Epidermal melanocyte (primary cell): ENCODE data around the gene GRIK5.
"Not testable (repeated sequence)": the region's sequence is repeated elsewhere in the genome, so short reads cannot be mapped to it uniquely, and the experiment has no call there.

ENCODE experiments used
- DNase-seq: peaks from one replicate; pipeline ENCODE4 v3.0.0; 2011; ENCODE audit warnings: low spot score; ENCODE audit not compliant: insufficient read length

The GRIK5 gene

DNA sequence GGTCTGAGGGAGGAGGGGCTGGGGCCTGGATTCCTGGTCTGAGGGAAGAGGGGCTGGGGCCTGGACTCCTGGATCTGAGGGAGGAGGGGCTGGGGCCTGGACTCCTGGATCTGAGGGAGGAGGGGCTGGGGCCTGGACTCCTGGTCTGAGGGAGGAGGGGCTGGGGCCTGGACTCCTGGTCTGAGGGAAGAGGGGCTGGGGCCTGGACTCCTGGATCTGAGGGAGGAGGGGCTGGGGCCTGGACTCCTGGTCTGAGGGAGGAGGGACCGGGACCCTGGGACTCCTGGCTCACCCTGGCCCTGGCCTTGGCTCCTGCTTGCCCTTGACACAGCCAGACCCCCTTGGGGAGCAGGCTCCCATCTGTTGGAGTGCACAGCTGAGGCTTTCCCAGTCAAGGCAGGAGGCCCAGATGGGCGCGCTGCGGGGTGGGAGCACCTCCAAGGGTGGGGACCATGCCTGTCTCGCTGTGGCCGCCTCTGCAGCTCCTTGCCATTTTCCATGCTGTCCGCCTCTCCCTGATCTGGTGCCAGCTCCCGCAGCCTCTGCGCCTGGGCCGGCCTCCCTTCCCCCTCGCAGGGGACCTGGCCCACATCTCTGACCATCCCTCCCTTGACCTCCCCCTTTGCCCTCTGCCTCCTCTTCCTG lies 78.0 kb downstream of the GRIK5 start:
- DNase-seq = not testable (repeated sequence)

DNA sequence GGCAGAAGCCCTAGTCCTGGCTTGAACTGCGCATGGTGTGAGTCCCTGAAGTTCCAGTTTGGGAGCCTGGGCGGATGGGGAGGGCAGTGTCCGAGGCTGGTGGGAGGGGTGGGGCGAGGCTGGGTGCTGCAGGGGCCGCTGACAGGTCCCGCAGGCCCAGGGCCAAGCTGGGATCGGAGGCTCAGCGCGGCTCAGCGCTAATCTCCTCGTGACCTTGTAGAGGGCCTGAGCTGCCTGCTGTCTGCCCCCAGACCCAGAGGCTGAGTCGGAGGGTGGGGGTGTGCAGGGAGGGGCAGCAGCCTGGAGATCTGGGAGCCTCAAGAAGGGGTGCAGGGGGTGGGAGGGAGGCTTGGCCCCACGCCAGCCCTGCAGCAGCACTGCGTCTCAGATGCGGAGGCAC lies 79.0 kb downstream of the GRIK5 start:
- DNase-seq = no peak

DNA sequence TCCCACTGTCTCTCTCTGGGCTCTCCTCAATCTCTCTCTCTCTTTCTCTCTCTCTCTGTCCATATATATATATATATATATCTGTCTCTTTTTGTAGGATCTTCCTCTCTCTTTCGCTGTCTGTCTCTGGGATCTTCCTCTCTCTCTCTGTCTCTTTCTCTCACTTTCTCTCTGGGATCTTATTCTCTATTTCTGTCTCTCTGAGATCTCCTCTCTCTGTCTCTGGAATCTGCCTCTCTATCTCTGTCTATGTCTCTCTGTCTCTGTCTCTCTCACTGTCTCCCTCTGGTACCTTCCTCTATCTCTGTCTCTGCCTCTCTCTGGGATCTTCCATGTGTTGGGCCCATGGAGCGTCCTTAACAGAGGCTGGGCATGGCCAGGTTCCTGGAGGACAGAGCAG lies 79.4 kb downstream of the GRIK5 start:
- no peak for DNase-seq

DNA sequence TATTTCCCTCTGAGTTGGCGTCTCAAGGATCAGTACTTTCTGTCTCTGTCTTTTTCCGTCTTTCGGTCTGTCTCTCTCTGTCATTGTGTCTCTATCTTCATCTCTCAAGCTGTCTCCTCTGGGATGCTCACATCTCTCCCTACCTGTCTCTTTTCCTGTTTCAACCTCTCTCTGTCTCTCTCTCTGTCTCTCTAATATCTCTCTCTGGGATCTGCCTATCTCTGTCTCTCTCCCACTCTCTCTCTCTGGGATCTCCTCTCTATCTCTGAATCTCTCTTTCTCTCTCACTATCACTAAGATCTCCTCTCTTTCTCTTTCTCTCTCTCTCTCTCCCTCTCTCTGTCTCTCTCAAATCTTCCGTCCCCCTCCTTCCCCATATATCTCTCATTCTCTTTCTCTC lies 80.0 kb downstream of the GRIK5 start:
- DNase-seq = no peak

DNA sequence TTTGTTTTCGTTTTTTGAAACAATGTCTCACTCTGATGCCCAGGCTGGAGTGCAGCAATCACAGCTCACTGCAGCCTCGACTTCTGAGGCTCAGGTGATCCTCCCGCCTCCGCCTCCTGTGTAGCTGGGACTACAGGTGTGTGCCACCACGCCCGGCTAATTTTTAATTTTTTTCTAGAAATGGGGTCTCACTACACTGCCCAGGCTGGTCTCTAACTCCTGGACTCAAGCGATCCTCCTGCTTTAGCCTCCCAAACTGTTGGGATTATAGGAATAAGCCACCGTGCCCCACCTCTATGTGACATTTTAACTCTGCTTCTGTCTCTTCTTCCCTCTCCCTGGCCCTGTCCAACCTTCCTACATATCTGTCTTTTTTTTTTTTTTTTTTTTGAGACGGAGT lies 81.1 kb downstream of the GRIK5 start:
- no peak for DNase-seq

DNA sequence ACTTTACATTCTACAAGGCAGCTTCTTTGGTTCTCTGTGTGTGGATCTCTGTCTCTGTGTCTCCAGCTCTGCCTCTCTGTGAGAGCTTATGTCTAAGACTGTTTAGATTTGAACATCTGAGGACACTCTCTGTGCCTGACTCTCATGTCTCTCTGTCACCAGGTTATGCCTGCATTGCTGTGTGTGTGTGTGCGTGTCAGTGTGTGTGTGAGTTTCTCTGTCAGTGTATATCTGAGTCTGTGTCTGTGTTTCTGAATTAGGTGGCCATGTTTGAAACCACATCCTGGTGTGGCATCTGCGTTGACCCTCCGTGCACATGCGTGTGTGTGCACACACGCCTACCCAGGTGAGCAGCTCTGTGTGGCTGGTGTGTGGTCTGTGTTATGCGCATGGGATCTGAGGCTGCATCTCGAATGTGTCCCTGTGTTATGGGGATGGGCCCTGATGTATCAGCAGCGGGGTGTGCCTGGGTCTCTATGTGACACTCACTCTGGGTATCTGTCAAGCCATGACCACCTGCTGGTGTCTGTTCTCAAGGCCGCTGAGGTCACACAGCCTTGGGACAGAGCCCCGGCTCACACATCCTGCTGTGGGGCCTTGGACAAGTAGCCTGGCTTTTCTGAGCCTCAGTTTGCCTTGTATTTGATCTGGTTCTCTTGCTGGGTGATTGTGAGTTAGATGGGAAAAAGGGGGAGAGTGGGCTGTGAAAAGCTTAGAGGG lies 82.7 kb downstream of the GRIK5 start:
- no peak for DNase-seq

DNA sequence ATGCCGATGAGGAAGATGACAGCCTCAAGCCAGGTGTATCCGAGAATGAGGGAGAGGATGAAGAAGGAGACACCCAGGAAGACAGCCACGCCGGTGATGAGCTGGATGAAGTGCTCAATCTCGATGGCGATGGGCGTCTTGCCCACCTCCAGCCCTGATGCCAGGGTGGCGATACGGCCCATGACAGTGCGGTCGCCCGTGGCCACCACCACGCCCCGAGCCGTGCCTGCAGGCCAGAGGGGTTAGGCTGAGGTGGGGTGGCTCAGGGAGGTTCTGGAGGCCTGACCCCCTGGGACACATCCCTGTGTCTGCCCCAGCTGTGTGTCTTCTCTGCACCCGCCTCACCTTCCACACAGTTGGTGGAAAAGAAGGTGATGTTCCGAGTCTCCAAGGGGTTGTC lies 85.0 kb downstream of the GRIK5 start:
- no peak for DNase-seq

DNA sequence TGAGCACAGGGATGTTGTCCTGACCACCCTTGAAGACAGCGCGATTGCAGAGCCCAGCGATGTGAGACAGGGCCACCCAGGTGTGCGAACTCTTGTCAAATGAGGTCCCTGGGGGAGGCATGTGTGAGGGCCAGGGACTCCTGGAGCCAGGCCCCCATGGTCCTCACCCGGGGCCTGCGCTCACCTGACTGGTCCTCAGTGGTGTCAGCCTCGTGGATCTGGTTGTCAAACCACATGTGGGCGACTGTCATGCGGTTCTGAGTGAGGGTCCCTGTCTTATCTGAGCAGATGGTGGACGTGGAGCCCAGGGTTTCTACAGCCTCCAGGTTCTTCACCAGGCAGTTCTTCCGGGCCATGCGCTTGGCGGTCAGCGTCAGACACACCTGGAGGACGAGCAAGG lies 88.3 kb downstream of the GRIK5 start:
- DNase-seq = no peak

DNA sequence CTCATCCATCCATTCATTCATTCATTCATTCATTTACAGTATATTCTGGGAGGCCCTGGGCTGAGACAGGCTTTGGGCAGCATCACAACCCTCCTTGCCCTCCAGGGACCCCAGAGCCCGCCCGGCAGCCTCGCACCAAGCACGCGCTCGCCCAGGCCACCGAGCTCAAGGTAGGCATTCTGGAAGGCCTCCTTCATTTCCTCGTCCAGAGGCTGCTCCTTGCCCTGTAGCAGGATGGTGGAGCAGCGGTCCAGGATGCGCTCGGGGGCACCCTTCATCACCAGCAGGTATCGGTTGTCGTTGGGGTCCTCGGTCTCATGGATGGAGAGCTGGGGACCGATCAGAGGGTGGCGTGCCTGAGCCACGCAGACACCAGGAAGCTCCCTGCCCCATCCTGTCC lies 91.5 kb downstream of the GRIK5 start:
- DNase-seq = no peak

DNA sequence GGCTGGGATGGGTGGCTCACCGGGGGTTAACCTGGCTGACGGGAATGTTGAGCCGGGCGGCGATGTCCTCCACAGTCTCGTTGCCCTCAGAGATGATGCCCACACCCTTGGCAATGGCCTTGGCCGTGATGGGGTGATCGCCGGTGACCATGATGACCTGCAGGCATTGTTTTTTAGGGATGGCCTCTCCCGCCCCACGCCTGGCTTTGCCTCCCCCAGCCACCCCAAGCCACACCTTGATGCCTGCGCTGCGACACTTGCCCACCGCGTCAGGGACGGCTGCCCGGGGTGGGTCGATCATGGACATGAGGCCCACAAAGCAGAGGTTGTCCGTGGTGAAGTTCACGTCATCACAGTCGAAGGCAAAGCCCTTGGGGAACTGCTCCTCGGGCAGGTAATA lies 92.1 kb downstream of the GRIK5 start:
- no peak for DNase-seq

DNA sequence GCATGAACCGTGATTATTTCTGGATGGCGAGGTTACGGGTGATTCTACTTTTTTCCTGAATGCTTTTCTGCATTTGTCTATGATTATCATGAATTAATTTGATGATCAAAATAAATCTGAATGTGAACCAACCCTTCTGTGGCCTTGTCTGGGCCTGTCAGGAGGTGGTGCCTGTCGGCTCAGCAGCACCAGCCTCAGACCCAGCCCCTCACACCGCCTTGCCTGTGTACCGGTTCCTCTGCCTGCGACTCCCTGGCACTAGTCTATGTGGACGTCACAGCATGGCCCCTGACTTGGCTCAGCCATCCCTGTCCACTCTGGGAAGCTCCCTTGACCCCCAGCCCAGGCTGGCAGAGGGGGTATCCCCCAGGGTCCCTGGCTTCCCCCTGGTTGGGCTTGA lies 95.4 kb downstream of the GRIK5 start:
- DNase-seq = no peak

DNA sequence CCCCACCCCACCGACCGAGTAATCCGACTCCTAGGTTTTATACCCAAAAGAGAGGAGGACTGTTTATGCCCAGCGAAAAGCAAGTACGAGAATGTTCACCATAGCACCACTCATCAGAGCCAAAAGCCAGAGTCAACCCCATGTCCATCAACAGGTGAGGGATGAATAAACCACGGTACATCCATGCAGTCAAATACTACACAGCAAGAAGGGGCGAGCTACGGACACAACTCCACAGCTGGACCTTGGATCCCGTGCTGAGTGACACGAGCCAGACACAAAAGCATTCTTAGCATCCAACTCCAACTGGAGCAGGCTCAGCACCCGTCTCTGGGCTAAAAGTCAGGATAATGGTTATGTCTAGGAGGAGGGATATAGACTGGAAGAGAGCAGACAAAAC lies 98.6 kb downstream of the GRIK5 start:
- DNase-seq = no peak

DNA sequence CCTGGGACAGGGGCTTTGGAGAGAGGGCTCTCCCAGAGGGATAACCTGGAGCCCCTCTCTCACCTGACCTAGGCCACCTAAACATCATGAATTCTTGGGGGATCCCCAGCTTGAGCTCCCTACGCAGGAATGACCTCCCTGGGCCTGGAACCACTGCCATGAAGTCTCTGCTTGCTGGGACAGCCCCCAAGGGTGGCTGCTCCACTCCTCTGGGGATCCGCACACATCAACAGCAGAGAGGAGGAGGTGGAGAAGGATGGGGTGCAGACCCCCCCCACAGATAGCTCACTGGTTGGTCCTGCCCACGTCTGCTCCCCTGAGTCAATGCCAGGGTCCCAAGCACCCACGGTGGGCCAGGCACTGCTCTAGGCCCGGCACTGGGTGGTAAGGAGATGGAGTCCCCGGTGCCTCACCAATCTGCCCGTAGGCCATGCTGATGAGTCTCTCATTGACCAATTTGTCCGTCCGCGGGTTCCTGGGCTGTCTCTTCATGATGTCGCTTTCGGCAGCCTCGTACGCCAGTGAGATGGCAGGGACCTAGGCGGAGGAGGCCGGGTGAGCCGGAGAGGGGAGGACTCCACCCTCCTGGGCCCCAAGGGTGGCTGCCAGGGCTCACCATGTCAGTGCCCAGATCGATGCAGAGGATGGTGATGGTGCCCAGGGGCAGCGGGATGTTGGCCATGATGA lies 100.1 kb downstream of the GRIK5 start:
- no peak for DNase-seq

DNA sequence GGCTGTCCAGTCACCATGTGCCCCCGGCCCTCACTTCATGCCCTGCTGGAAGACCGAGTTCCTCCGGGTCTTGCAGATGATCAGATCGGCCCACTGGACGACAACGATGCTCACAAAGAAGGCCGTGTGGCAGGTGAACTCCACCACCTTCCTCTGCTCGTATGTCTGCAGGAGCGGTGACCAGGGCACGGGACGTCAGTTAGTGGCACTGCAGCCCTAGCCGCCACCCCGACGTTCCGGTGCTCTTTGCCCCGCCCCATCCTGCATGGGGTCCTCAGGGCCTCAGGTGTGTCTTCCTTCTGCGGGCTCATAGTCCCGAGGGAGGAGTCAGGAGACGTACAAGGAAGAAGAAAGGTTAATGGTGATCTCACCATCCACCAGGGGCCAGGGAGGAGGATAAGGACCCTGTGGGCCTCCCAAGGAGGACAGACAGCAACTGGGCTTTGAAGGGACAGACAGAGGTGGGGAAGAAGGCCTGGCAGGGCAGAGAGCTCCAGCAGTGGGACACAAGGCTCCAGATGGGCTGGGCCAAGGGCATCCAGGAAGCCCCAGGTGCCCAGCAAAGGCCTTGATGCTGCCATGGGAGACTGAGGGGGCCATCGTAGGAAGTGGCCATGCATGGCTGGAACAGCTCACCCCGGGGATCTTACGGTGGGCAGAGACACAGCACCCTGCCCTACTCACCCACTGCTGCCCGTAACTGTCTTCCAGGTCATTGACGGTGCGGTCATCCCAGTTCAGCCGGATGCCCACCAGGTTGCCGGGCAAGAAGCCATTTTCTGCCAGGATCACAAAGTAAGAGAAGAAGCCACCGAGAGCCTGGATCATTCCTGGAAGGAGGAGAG lies 101.0 kb downstream of the GRIK5 start:
- no peak for DNase-seq

DNA sequence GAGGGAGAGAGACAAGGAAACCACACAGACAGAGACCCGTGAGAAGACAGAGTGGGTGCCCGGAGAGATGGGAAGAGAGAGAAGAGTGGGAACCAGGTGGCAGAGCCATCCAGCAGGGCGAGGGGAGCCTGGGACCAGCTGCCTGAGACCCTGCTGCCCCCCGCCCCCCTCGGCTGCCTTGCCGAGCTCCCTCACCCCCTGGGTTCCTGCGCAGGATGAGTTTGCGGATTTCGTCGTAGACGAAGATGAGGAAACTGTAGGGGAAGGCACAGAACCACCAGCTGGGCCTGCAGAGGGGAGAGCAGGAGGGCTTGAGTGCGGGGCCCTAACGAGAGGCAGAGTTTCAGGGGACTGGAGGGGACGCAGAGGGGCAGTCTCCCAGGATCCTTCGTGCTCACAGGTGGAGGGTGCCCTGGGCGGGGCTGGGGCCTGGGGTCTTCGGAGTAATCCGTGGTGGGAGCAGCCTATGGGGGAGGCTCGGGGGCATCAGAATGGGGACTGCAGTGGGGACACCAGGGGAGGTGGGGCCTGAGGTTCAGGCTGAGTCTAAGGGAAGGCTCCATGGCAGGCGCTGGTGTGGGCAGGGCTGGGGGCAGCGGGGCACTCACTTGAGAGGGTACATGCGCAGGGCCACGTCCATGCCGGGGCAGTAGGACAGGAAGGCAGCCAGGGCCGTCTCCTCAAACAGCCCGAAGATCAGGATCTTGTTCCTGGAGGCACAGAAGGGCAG lies 102.8 kb downstream of the GRIK5 start:
- DNase-seq = no peak

DNA sequence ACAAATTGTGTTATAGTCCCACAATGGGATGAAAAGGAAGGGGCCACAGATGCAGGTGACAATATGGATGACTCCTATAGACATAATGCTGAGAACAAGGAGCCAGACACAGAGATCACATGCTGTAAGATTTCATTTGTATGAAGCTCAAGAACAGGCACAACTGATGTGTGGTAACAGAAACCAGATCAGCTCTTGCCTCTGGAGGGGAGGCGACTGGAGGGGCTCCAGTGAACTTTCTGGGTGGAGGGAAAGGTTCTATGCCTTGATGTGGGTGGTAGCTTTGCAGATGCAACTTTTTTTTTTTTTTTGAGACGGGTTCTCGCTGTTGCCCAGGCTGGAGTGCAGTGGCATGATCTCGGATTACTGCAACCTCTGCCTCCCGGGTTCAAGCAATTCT lies 104.9 kb downstream of the GRIK5 start:
- DNase-seq = no peak

DNA sequence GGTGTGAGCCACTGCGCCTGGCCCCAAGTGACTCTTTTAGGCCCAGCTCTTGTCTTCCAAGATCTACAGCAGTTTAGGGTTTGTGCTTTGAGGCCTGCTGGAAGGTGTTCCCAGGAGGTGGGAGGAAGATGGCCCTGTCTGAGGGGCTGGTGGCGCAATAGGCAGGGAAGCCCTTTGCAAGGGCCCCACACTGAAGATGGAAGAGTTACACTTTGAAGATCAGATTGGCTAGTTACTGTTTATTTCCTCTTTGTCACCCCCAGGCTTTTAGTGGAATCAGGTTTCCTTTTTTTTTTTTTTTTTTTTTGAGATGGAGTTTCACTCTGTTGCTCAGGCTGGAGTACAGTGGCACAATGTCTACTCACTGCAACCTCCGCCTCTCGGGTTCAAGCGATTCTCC lies 109.0 kb downstream of the GRIK5 start:
- no peak for DNase-seq

DNA sequence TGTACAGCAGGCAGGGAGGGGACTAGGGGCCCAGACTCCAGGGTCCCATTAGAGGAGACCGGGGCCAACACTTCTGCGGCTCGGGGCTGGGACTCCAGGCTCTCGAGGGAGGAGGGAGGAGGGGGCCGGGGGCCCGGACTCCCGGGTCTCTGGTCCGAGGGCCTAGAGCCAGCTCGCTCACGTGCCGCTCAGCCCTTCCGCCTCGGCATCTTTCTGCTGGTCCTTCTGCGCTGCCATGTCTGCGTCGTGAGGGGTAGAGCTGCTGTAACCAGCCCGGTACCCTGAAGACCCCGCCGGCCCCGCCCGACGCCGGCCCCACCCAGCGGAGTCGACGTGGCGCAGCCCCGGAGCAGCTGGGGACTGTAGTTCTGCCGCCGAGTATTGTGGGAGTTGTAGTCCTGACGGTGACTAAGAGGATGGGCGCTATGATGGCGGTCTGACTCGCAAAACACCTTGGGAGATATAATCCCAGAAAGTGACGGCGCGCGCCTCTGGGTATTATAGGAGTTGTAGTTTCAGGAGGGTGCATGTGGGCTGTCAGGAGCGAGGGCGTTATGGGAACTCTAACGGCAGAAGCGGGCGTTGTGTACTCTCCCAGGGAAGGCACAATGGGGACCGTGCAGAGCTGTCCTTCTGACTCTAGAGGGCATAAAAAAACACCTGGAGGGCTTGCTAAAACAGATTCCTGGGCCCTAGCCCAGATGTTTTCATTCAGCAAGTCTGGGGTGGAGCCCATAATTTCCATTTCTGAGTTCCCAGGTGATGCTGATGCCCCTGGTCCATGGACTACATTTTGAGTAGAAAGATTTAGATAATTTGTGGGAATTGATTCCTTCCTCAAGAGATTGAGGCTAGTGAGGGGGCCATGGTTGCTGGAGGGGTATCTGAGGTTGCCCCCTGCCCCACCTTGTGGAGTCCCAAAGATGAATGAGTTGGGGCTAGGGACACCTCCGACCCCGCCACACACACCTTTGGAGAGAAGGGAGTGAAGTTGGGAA lies 110.7 kb downstream of the GRIK5 start, which contains the start of gene RABAC1:
Gene RABAC1 (minus strand): TSS at position 266 of the 998 bp plus-strand sequence. CDS start 29 bp downstream, at position 237.
- peak; percentile 99 for DNase-seq

DNA sequence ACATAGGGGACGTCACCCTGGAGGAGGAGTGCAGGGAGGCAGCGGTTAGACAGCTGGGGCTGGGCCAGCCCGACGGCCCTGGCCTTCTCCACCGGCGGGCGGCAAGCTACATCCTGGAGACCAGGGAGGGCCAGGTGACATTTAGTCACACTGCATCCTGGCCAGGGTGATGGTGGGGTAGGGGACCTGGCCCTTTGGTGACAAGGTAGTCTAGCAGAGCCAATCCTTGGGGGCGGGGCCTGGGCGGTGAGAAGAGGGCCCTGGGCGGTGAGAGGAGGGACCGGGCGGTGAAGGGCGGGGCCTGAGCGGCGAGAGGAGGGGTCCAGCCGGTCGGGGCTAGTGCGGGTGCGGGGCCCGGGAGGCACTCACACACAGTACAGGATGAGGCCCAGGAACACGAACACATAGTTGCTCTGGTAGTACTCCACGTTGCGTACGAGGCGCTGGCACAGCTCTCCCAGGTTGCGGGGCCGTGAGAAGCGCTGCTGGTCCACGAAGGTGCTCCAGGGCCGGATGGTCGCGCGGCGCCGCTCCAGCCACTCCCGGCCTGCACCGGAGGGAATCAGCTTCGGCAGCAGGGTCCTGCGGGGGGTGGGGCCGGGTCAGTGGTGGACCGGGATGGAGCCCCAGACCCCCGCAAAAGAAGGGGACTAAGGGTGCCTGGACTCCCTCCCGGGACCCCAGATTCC lies 111.5 kb downstream of the GRIK5 start:
- peak; percentile 74 for DNase-seq
